Activated CD4-positive, CD25-positive, alpha-beta regulatory T cell treated with anti-CD3 and anti-CD28 coated beads, Interleukin-2, amount 50 U/mL, for 72 hours (primary cell): ENCODE data around the gene KLHL14.
"Not testable (repeated sequence)": the region's sequence is repeated elsewhere in the genome, so short reads cannot be mapped to it uniquely, and the experiment has no call there.

Experiments used
- DNase-seq: peaks from one replicate; pipeline ENCODE4 v3.0.0; 2021

The KLHL14 gene

GRCh38 chr18:32714571-32715148 is 58.2 kb downstream of the KLHL14 start:
- DNase-seq: no peak

GRCh38 chr18:32712860-32713259 is 60.0 kb downstream of the KLHL14 start:
- no peak for DNase-seq

DNA sequence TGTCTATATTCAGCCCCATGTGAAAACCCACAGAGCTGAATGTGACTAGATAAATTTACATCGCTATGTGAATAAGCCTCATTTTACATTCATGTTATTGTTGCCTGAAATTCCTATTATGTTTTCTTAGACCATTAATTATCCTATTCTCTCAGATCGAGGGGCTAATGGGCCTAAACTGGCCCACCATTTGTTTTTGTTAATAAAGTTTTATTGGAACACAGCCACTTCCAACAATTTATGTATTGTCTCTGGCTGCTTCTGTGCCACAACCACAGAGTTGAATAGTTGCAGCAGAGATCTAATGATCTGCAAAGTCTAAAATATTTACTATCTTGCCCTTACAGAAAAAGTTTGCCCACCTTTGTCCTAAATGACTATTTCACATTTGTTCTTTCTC is 61.0 kb downstream of the KLHL14 start:
- no peak for DNase-seq

DNA sequence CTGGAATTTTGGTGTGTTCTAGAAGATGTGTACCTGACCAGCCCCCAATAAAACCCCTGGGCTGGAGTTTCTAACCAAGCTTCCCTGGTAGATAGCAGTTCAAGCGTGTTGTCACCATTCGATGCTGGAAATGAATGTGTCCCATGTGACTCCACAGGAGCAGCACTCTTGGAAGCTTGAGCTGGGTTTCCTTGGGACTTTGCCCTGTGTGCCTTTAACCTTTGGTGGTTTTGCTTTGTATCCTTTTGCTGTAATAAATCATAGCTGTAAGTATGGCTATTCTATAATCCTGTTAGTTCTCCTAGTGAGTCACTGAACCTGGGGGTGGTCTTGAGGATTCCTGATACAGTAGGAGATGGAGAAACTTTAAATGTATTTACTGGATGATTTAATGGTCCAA is 65.2 kb downstream of the KLHL14 start:
- DNase-seq: no peak

GRCh38 chr18:32707147-32707546 is 65.7 kb downstream of the KLHL14 start:
- no peak for DNase-seq

GRCh38 chr18:32701313-32701712 is 71.5 kb downstream of the KLHL14 start:
- DNase-seq: no peak

DNA sequence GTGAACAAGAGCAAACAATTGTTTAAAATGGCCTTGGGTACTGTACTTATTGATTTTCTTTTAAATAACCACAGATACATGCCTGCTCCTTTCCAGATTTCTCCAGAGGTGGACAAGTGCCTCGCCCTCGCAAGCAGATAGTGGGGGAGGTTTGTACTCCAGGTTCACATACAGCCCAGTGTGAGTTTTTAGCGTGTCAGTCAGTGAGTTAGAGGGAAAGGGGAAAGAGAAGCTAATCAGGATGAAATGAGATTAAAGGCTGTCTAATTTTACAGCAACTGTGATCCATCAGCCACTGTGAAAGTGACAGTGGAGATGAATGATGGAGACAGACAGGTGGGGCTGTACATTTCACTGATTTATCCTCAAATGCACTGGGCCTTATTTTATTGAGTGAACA is 74.7 kb downstream of the KLHL14 start:
- no peak for DNase-seq

DNA sequence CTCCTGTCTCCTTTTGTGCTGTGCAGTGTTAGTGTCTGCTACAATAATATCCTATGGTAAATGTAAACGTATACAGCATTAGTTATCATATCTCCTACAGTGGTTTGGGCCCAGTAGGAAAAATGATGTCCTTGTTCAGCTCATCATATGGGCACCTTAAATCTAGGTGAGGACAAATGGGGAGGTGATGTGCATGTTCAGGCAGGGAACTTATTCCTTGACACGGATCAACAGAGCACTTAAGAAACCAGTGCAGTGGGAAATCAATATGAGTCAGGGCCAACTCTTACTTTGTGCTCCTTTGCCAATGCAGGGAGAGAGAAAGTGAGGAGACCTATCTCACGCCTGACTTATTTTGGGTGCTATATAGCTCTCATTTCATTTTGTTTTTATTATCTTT is 76.4 kb downstream of the KLHL14 start:
- DNase-seq: no peak

DNA sequence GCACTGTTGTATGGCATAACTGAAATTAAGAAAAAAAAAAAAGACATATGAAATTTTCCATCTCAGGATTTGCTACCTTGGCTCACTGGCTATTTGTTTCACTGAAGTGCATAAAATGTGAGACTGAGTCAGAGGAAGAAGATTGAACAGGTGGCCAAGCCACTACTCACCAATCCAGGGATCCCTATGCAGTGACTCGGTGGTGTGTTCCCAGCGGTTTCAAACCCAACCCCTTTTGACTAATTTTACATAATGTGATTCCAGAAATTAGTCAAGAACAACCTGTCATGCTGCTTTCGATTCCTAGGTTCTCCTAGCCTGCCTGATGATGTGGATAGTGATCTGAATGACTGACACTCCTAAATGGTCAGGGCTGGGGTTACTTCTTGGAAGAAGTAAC is 77.3 kb downstream of the KLHL14 start:
- DNase-seq: no peak

- DNase-seq: no peak
These were observed 84.0 kb downstream of the KLHL14 start for GRCh38 chr18:32688821-32689220.

GRCh38 chr18:32684940-32685339 is 87.9 kb downstream of the KLHL14 start:
- no peak for DNase-seq

- no peak for DNase-seq
These were observed 88.7 kb downstream of the KLHL14 start for GRCh38 chr18:32684096-32684495.

DNA sequence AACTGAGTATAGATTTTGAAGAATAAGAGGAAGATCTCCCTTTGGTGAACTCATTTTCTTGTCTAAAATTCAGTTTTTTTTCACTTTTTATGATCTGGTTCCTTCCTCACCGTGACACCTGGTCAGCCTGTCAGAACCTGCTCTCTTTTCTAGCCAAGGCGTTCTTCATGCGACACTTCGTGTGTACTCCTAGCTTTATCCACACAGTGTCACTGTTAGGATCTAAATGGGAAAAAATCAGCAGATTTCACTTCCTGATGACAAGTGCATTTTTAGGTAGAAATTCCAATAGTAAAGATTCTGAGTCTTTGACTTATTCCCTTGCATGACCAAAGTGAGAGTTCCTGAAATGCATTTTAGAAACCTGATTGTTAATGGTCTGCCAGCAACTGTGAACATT is 89.8 kb downstream of the KLHL14 start:
- DNase-seq: no peak

GRCh38 chr18:32677578-32677977 is 95.2 kb downstream of the KLHL14 start:
- no peak for DNase-seq

- DNase-seq: no peak
These were observed 98.3 kb downstream of the KLHL14 start for GRCh38 chr18:32674491-32674890.

DNA sequence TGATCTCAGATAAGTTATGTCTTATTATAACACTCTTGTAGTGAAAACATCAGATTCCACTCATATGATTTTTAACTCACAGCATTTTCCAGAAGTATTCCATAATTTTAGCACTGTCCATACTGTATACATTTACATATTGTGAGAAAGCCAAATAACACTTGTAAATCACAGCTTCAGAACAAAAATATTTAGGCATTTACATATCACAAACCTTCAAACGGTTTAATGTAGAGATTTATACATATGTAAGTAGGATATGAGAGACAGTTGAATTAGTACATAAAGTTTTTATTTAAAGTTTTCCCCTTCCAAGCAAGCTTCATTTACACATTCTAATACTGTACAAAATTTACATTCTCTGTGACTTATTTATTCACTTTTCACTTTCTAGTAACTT is 100.4 kb downstream of the KLHL14 start:
- no peak for DNase-seq

GRCh38 chr18:32670727-32671126 is 102.1 kb downstream of the KLHL14 start:
- no peak for DNase-seq

DNA sequence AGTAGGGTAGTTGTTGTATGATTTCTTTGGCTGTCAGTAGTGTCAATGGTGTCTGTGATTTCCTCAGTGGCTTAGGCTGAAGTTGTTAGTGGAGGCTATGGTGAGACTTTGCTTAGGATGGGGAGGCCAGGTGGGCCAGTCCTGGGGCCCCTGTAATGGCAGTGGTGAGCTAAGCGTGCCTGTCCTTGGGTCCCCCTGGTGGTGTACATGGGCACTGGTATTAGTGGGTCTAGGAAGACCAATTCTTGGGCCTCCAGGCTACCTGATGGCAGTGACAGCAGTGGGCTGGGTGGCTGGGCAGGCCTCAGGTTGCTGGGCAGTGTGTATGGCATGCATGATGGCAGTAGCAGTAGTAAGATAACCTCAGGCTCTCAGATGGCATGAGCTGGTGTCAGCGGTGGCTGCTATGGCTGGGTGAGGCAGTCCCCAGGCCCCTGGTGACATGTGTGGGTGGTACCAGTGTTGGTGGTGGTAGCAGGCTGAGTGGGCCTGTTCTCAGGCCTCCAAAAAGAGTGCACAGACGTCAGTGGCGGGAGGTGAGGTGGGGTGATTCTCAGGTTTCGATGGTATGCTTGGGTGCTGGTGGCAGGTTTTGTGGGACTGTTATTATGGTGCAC is 103.2 kb downstream of the KLHL14 start:
- no peak for DNase-seq

- DNase-seq: no peak
These were observed 103.9 kb downstream of the KLHL14 start for GRCh38 chr18:32668956-32669355.

- no peak for DNase-seq
These were observed 111.1 kb downstream of the KLHL14 start for GRCh38 chr18:32661486-32662299.

- DNase-seq: not testable (repeated sequence)
These were observed 118.3 kb downstream of the KLHL14 start for GRCh38 chr18:32654507-32654906.

GRCh38 chr18:32637659-32638058 is 135.2 kb downstream of the KLHL14 start:
- not testable (repeated sequence) for DNase-seq

- no peak for DNase-seq
These were observed 135.6 kb downstream of the KLHL14 start for GRCh38 chr18:32637226-32637625.

DNA sequence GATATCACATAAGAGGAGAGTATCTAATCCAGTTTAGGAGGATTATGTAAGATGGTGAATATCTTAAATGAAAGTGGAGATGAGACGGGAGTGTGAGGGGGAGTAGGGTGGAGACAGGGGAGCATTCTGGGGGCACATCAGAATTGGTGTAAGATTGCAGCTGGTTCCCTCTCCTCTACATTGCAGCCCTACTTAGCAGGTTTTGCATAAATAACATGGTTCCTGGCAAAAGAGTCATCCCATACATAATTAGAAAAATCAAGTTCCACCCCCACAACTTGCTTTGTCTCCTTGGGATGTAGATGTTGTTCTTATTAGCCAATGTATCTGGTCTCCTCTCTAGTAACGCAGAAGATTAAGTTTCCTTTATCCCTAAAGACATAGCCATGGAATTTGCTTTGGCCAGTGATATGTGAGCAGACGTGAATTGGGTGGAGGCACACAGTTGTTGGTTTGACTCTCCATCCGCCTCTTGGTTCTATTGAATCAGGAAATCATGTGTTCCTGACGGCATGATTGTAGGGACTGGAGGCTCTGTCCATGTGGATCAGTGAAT is 137.9 kb downstream of the KLHL14 start:
- no peak for DNase-seq
